Measurements from ENCODE around the gene NCOA7. TPM values are rescaled to one million over a fixed set of nuclear protein-coding genes. Genes with fewer than 3 reads are reported as not detected.

The NCOA7 gene
- total RNA-seq, 1 donor from 2014 or later, result 11.2 TPM

GRCh38 chr6:125806813-125807212, 16.1 kb downstream of the NCOA7 start:
- no peaks in the 10 kb centered on the region for H3K9me3 Mint-ChIP-seq
- H3K4me3 Mint-ChIP-seq, result no peak overlapping the region
- DNase-seq (ENCODE audit: low read depth, low spot score), result no peak
- no peaks in the 10 kb centered on the region for H3K27me3 Mint-ChIP-seq (ENCODE audit: low read depth)
- H3K27ac Mint-ChIP-seq (ENCODE audit: unreplicated experiment), result no peak overlapping the region
- no peaks in the 10 kb centered on the region for H3K36me3 Mint-ChIP-seq (ENCODE audit: low read depth)
- no peak for TF ChIP-seq CTCF (conservative IDR thresholded peaks at IDR 0.05)
- H3K4me1 Mint-ChIP-seq, result peaks cover 8% of the 10 kb centered on the region

DNA sequence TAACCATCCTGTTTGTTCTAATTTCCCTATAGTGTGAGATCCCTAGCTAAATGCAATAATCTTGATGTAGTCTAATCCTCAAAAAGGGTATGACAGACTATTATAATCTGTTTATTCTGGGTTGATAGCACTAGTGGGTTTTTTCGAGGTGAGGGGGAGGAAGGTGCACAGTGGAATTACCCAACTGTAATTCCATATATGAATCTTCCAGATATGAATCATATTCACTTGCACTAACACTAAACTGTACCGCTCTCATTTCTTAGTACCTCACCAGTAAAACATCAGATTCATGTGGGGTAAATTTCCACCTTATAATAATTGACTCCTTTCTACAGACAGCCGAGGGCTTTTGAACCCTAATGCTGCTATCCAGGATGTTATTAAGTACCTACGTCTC, 16.5 kb downstream of the NCOA7 start:
- no peaks in the 10 kb centered on the region for H3K36me3 Mint-ChIP-seq (ENCODE audit: low read depth)
- H3K9me3 Mint-ChIP-seq, result no peaks in the 10 kb centered on the region
- no peak overlapping the region for H3K4me3 Mint-ChIP-seq
- no peak for DNase-seq (ENCODE audit: low read depth, low spot score)
- H3K27ac Mint-ChIP-seq (ENCODE audit: unreplicated experiment), result no peak overlapping the region
- no peak for TF ChIP-seq CTCF (conservative IDR thresholded peaks at IDR 0.05)
- H3K27me3 Mint-ChIP-seq (ENCODE audit: low read depth), result no peaks in the 10 kb centered on the region
- H3K4me1 Mint-ChIP-seq, result peaks cover 8% of the 10 kb centered on the region

DNA sequence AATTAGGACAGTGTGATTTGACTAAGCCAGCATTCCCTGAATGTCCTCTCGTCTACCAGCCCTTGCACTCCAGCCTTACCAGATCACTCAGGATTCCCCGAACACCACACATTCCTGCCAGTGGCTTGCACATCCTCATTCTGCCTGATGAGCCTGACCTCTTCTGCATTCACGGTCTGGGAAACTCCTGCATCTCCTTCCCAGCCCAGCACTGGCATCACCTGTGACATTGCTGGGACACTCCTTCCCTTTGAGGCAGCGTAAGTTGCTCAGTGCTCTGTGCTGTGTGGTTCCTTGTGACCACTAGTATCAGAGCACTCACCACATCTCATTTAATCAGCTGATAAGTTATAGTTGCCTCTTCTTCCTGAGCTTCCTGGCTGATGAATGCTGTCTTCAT, 17.3 kb downstream of the NCOA7 start:
- DNase-seq (ENCODE audit: low read depth, low spot score), result no peak
- Mint-ChIP-seq H3K27me3 (ENCODE audit: low read depth) (no peaks in the 10 kb centered on the region), H3K4me1 (peaks cover 8% of the 10 kb centered on the region), H3K36me3 (ENCODE audit: low read depth) (no peaks in the 10 kb centered on the region), H3K27ac (ENCODE audit: unreplicated experiment) (no peak overlapping the region), H3K4me3 (no peak overlapping the region), H3K9me3 (no peaks in the 10 kb centered on the region)
- TF ChIP-seq CTCF (conservative IDR thresholded peaks at IDR 0.05), result no peak

GRCh38 chr6:125808591-125808990, 17.8 kb downstream of the NCOA7 start:
- H3K27me3 Mint-ChIP-seq (ENCODE audit: low read depth), result no peaks in the 10 kb centered on the region
- no peak for TF ChIP-seq CTCF (conservative IDR thresholded peaks at IDR 0.05)
- H3K9me3 Mint-ChIP-seq, result no peaks in the 10 kb centered on the region
- H3K27ac Mint-ChIP-seq (ENCODE audit: unreplicated experiment), result no peak overlapping the region
- DNase-seq (ENCODE audit: low read depth, low spot score), result no peak
- no peak overlapping the region for H3K4me3 Mint-ChIP-seq
- H3K36me3 Mint-ChIP-seq (ENCODE audit: low read depth), result no peaks in the 10 kb centered on the region
- H3K4me1 Mint-ChIP-seq, result peaks cover 8% of the 10 kb centered on the region

GRCh38 chr6:125809570-125810170, 18.9 kb downstream of the NCOA7 start:
- H3K4me1 Mint-ChIP-seq, result peaks cover 12% of the 10 kb centered on the region
- H3K27me3 Mint-ChIP-seq (ENCODE audit: low read depth), result no peaks in the 10 kb centered on the region
- H3K9me3 Mint-ChIP-seq, result no peaks in the 10 kb centered on the region
- no peak for DNase-seq (ENCODE audit: low read depth, low spot score)
- TF ChIP-seq CTCF (conservative IDR thresholded peaks at IDR 0.05), result no peak
- H3K4me3 Mint-ChIP-seq, result no peak overlapping the region
- no peak overlapping the region for H3K27ac Mint-ChIP-seq (ENCODE audit: unreplicated experiment)
- no peaks in the 10 kb centered on the region for H3K36me3 Mint-ChIP-seq (ENCODE audit: low read depth)
